HEK293 (cell line): Measurements from ENCODE around the gene PCDHGA9.

ENCODE experiments used
- CTCF ChIA-PET: fragments of 350-600 bp; formaldehyde crosslinking; extraction: SDS; loops from one replicate; lab custom pipeline; 2021; ENCODE audit warnings: antibody characterized with exemption; lab: Yijun Ruan, JAX
- POLR2A ChIA-PET: fragments of 300-600 bp; formaldehyde crosslinking; extraction: SDS; loops from one replicate; lab custom pipeline; 2020; ENCODE audit warnings: antibody characterized with exemption, inconsistent platforms; lab: Yijun Ruan, JAX
- H3K27ac ChIP-seq: fragments of 200-500 bp; sonication (Bioruptor generic); 2 replicates; pipeline ENCODE4 v1.5.1; 2014; ENCODE audit warnings: low read depth, low read length, control low read depth, inconsistent platforms; ENCODE audit errors: extremely low read depth
- H3K36me3 ChIP-seq, 2 experiments: fragments of 200-500 bp in 1 of 2; sonication (Bioruptor generic) in 1 of 2; 1 replicate in 1 of 2; 2 replicates in 1 of 2; pipeline ENCODE4 v1.5.1; 2014 to 2017; ENCODE audit warnings: inconsistent platforms in 2 of 2, low read length in 2 of 2; ENCODE audit not compliant: control insufficient read depth in 2 of 2, insufficient read depth in 1 of 2
- H3K4me1 ChIP-seq: fragments of 200-500 bp; sonication (Bioruptor generic); 2 replicates; pipeline ENCODE4 v1.5.1; 2014; ENCODE audit warnings: mild to moderate bottlenecking, low read length, inconsistent platforms; ENCODE audit not compliant: control insufficient read depth, insufficient read depth
- H3K4me3 ChIP-seq: 2 replicates; pipeline ENCODE4 v1.5.1; 2011; ENCODE audit warnings: low read depth, mild to moderate bottlenecking, control low read depth, low read length, moderate library complexity
- H3K9me3 ChIP-seq: fragments of 200-500 bp; sonication (Bioruptor generic); 2 replicates; pipeline ENCODE4 v1.5.1; 2014; ENCODE audit warnings: low read depth, low read length, inconsistent platforms; ENCODE audit not compliant: control insufficient read depth, insufficient read depth
- FEZF1 ChIP-seq: fragments of 450-650 bp; formaldehyde crosslinking; IDR thresholded peaks from 2 replicates; pipeline ENCODE4 v1.5.1; 2016; ENCODE audit warnings: missing biosample characterization, missing genetic modification characterization
- HOXC10 ChIP-seq: sonication (generic); formaldehyde crosslinking; IDR thresholded peaks from 2 replicates; pipeline ENCODE4 v1.8.1; 2023; ENCODE audit warnings: mild to moderate bottlenecking, missing genetic modification reagents
- PRDM10 ChIP-seq: fragments of 450-650 bp; formaldehyde crosslinking; IDR thresholded peaks from 2 replicates; pipeline ENCODE4 v1.5.1; 2016; ENCODE audit warnings: missing biosample characterization, missing genetic modification characterization
- SP2 ChIP-seq: fragments of 450-650 bp; formaldehyde crosslinking; IDR thresholded peaks from 2 replicates; pipeline ENCODE4 v1.5.1; 2016; ENCODE audit warnings: missing biosample characterization, missing genetic modification characterization
- YY1 ChIP-seq: fragments of 450-650 bp; formaldehyde crosslinking; IDR thresholded peaks from 2 replicates; pipeline ENCODE4 v1.5.1; 2018; ENCODE audit warnings: missing biosample characterization, missing genetic modification characterization
- ZBTB21 ChIP-seq: fragments of 450-650 bp; formaldehyde crosslinking; IDR thresholded peaks from 2 replicates; pipeline ENCODE4 v1.5.1; 2017; ENCODE audit warnings: missing biosample characterization, missing genetic modification characterization
- ZNF184 ChIP-seq: fragments of 450-650 bp; IDR thresholded peaks from 2 replicates; pipeline ENCODE4 v1.5.1; 2018; ENCODE audit warnings: missing biosample characterization, mild to moderate bottlenecking, missing genetic modification characterization
- ZNF24 ChIP-seq: fragments of 450-650 bp; formaldehyde crosslinking; IDR thresholded peaks from 2 replicates; pipeline ENCODE4 v1.5.1; 2016; ENCODE audit warnings: missing biosample characterization, missing genetic modification characterization
- ZNF280C ChIP-seq: fragments of 450-650 bp; formaldehyde crosslinking; IDR thresholded peaks from 2 replicates; pipeline ENCODE4 v1.5.1; 2016; ENCODE audit warnings: missing biosample characterization, missing genetic modification characterization
- ZNF302 ChIP-seq: fragments of 450-650 bp; formaldehyde crosslinking; IDR thresholded peaks from 2 replicates; pipeline ENCODE4 v1.5.1; 2016; ENCODE audit warnings: missing biosample characterization, missing genetic modification characterization, low read depth
- ZNF366 ChIP-seq: fragments of 450-650 bp; formaldehyde crosslinking; conservative IDR thresholded peaks from 2 replicates; pipeline ENCODE4 v1.5.1; 2016; ENCODE audit warnings: missing biosample characterization, missing genetic modification characterization
- ZNF426 ChIP-seq: fragments of 450-650 bp; formaldehyde crosslinking; IDR thresholded peaks from 2 replicates; pipeline ENCODE4 v1.5.1; 2017; ENCODE audit warnings: missing biosample characterization, missing genetic modification characterization, mild to moderate bottlenecking, inconsistent platforms, moderate library complexity
- ZNF473 ChIP-seq: fragments of 450-650 bp; formaldehyde crosslinking; IDR thresholded peaks from 2 replicates; pipeline ENCODE4 v1.5.1; 2017; ENCODE audit warnings: missing biosample characterization, missing genetic modification characterization
- ZNF488 ChIP-seq: fragments of 450-650 bp; formaldehyde crosslinking; IDR thresholded peaks from 2 replicates; pipeline ENCODE4 v1.5.1; 2016; ENCODE audit warnings: missing biosample characterization, missing genetic modification characterization
- ZNF544 ChIP-seq: fragments of 450-650 bp; formaldehyde crosslinking; IDR thresholded peaks from 2 replicates; pipeline ENCODE4 v1.5.0; 2017; ENCODE audit warnings: missing biosample characterization, missing genetic modification characterization
- ZNF548 ChIP-seq: fragments of 450-650 bp; formaldehyde crosslinking; IDR thresholded peaks from 2 replicates; pipeline ENCODE4 v1.5.1; 2016; ENCODE audit warnings: missing biosample characterization, missing genetic modification characterization
- ZNF555 ChIP-seq: fragments of 450-650 bp; formaldehyde crosslinking; conservative IDR thresholded peaks from 2 replicates; pipeline ENCODE4 v1.5.1; 2017; ENCODE audit warnings: missing biosample characterization, mild to moderate bottlenecking, missing genetic modification characterization, inconsistent platforms
- ZNF626 ChIP-seq: fragments of 450-650 bp; sonication (Bioruptor Pico); formaldehyde crosslinking; IDR thresholded peaks from 2 replicates; pipeline ENCODE4 v1.5.1; 2018; ENCODE audit warnings: missing biosample characterization, missing genetic modification characterization, inconsistent platforms
- ZNF639 ChIP-seq: fragments of 450-650 bp; formaldehyde crosslinking; IDR thresholded peaks from 2 replicates; pipeline ENCODE4 v1.5.1; 2016; ENCODE audit warnings: missing biosample characterization, missing genetic modification characterization
- ZNF654 ChIP-seq: fragments of 450-650 bp; formaldehyde crosslinking; IDR thresholded peaks from 2 replicates; pipeline ENCODE4 v1.5.1; 2016; ENCODE audit warnings: low read depth, missing biosample characterization, missing genetic modification characterization
- ZNF670 ChIP-seq: fragments of 450-650 bp; formaldehyde crosslinking; IDR thresholded peaks from 2 replicates; pipeline ENCODE4 v1.5.1; 2016; ENCODE audit warnings: missing biosample characterization, missing genetic modification characterization, low read depth
- ZNF76 ChIP-seq: fragments of 450-650 bp; formaldehyde crosslinking; IDR thresholded peaks from 2 replicates; pipeline ENCODE4; 2016; ENCODE audit warnings: low read depth, missing biosample characterization, missing genetic modification characterization, borderline replicate concordance
- ZNF768 ChIP-seq: fragments of 450-650 bp; formaldehyde crosslinking; IDR thresholded peaks from 2 replicates; pipeline ENCODE4 v1.5.1; 2018; ENCODE audit warnings: missing biosample characterization, mild to moderate bottlenecking, missing genetic modification characterization

Gene PCDHGA9

GRCh38 chr5:141402553-141403243 is at the start of gene PCDHGA9:
TSS of gene PCDHGA9 (plus strand) at chr5:141402778. CDS start at chr5:141402953, 175 bp downstream.
- ChIA-PET POLR2A (no interaction called here), CTCF (interaction anchor here (0.8 kb wide), 2 partner anchors 20 to 155 kb away, joined by 3 to 4 read pairs; partner anchors contain the start of gene PCDHGA7)
- no peaks in the 10 kb centered on the region for H3K36me3 ChIP-seq
- no peaks in the 10 kb centered on the region; the same call in 1 of the 2 replicates for H3K9me3 ChIP-seq
- H3K4me1 ChIP-seq: no peaks in the 10 kb centered on the region
- H3K27ac ChIP-seq: no peak within 1 kb of the TSS
- no peak for TF ChIP-seq ZNF548 (tag by site-specific recombination)
- TF ChIP-seq ZNF626 (tag by site-specific recombination): no peak
- no peak for TF ChIP-seq ZNF302 (tag by site-specific recombination)
- TF ChIP-seq, all 188 proteins: peak for 0
- no peak within 1 kb of the TSS for H3K4me3 ChIP-seq

GRCh38 chr5:141354900-141355469 is 47.6 kb upstream of the PCDHGA9 start, which contains the start of gene PCDHGA4:
TSS of gene PCDHGA4 (plus strand) at chr5:141355021. CDS start at chr5:141355108, 87 bp downstream.
- CTCF ChIA-PET: interaction anchor here (0.7 to 2.6 kb wide), 19 partner anchors 9 to 213 kb away, joined by 3 to 17 read pairs (median 5); partner anchors contain the start of genes PCDHGA2, PCDHGA5 and TAF7
- Histone ChIP-seq H3K9me3 (no peaks in the 10 kb centered on the region), H3K4me1 (peaks cover 2% of the 10 kb centered on the region; the same call in 1 of the 2 replicates)
- POLR2A ChIA-PET: no interaction called here
- TF ChIP-seq ZNF544 (tag by site-specific recombination) (no peak), ZNF670 (tag by site-specific recombination) (no peak), SP2 (no peak), ZNF366 (tag by site-specific recombination) (no peak), ZNF555 (tag by site-specific recombination) (no peak), ZNF654 (tag by site-specific recombination) (peak; percentile 21), ZNF280C (tag by site-specific recombination) (no peak), PRDM10 (no peak)
- TF ChIP-seq, all 188 proteins: peak for 1
- Histone ChIP-seq H3K4me3 (peak within 1 kb of the TSS; percentile 13), H3K36me3 (no peaks in the 10 kb centered on the region), H3K27ac (no peak within 1 kb of the TSS)

- no peak overlapping the region for H3K4me3 ChIP-seq
- CTCF ChIA-PET: interaction anchor here (0.7 to 2.6 kb wide), 12 partner anchors 9 to 208 kb away, joined by 3 to 17 read pairs (median 6); partner anchors contain the start of genes PCDHGA2 and PCDHGA5
- POLR2A ChIA-PET: no interaction called here
- no peak for TF ChIP-seq FEZF1 (tag by site-specific recombination)
- no peak for TF ChIP-seq ZNF426 (tag by site-specific recombination)
- TF ChIP-seq ZNF24 (tag by site-specific recombination): no peak
- no peak for TF ChIP-seq HOXC10 (CRISPR knock-in tag)
- no peak for TF ChIP-seq ZNF639 (tag by site-specific recombination)
- no peak for TF ChIP-seq ZNF76 (tag by site-specific recombination)
- TF ChIP-seq ZNF768: no peak
- no peak for TF ChIP-seq ZNF473 (tag by site-specific recombination)
- TF ChIP-seq ZNF488 (tag by site-specific recombination): no peak
- TF ChIP-seq ZNF184 (tag by site-specific recombination): no peak
- TF ChIP-seq YY1 (tag by site-specific recombination): no peak
- no peak for TF ChIP-seq ZBTB21 (tag by site-specific recombination)
Observed at GRCh38 chr5:141355641-141356040, 46.9 kb upstream of the PCDHGA9 start.

More at GRCh38 chr5:141355641-141356040, 46.9 kb upstream of the PCDHGA9 start:
- H3K27ac ChIP-seq: no peak overlapping the region
- H3K36me3 ChIP-seq: no peaks in the 10 kb centered on the region
- peaks cover 1% of the 10 kb centered on the region; the same call in 1 of the 2 replicates for H3K9me3 ChIP-seq
- H3K4me1 ChIP-seq: no peaks in the 10 kb centered on the region
